K562 (cell line): ENCODE measurements around the gene PRRC2A. TPM values are rescaled to one million over a fixed set of nuclear protein-coding genes. Genes with fewer than 3 reads are reported as not detected.

Experiments used
- BACH1 ChIP-seq: fragments of 200-800 bp; sonication (Bioruptor generic); IDR thresholded peaks from 2 replicates; pipeline ENCODE4 v1.6.1; 2016; ENCODE audit warnings: missing genetic modification characterization, missing compliant biosample characterization
- CREB3L1 ChIP-seq: fragments of 450-650 bp; IDR thresholded peaks from 2 replicates; pipeline ENCODE4 v1.6.1; 2014; ENCODE audit warnings: low read depth, mild to moderate bottlenecking, moderate library complexity, borderline replicate concordance
- CREM ChIP-seq: IDR thresholded peaks from 2 replicates; pipeline ENCODE4 v1.6.1; 2014; ENCODE audit warnings: antibody characterized with exemption, low read depth
- EP300 ChIP-seq: IDR thresholded peaks from 2 replicates; pipeline ENCODE4 v1.6.1; 2012; ENCODE audit warnings: low read length, improper control_type of control experiment
- HDAC8 ChIP-seq: fragments of 450-650 bp; IDR thresholded peaks from 2 replicates; pipeline ENCODE4 v1.6.1; 2016; ENCODE audit warnings: mild to moderate bottlenecking, missing genetic modification characterization, moderate library complexity, missing compliant biosample characterization
- HIVEP1 ChIP-seq: fragments of 250-450 bp; sonication (Bioruptor Pico); IDR thresholded peaks from 2 replicates; pipeline ENCODE4 v1.4.0; 2020; ENCODE audit warnings: mild to moderate bottlenecking
- NR1H2 ChIP-seq: sonication (generic); formaldehyde crosslinking; IDR thresholded peaks from 2 replicates; pipeline ENCODE4 v1.4.0; 2020; ENCODE audit warnings: mild to moderate bottlenecking, missing genetic modification reagents
- TCFL5 ChIP-seq: fragments of 250-450 bp; sonication (Bioruptor Pico); conservative IDR thresholded peaks from 2 replicates; pipeline ENCODE4 v1.6.1; 2021; ENCODE audit warnings: mild to moderate bottlenecking, moderate library complexity, matching md5 sums
- ZBTB33 ChIP-seq: sonication (generic); formaldehyde crosslinking; IDR thresholded peaks from 2 replicates; pipeline ENCODE4 v1.8.1; 2023; ENCODE audit warnings: mild to moderate bottlenecking, missing genetic modification reagents
- ZBTB9 ChIP-seq: fragments of 450-650 bp; formaldehyde crosslinking; IDR thresholded peaks from 2 replicates; pipeline ENCODE4 v1.4.0; 2020; ENCODE audit warnings: mild to moderate bottlenecking, moderate library complexity
- ZNF143 ChIP-seq: sonication (generic); formaldehyde crosslinking; IDR thresholded peaks from 2 replicates; pipeline ENCODE4 v1.9.0; 2022; ENCODE audit warnings: mild to moderate bottlenecking, missing genetic modification reagents
- ZNF165 ChIP-seq: fragments of 250-450 bp; sonication (Bioruptor Pico); IDR thresholded peaks from 2 replicates; pipeline ENCODE4 v1.4.0; 2020; ENCODE audit warnings: borderline replicate concordance
- ZNF408 ChIP-seq: fragments of 250-450 bp; sonication (Bioruptor Pico); IDR thresholded peaks from 2 replicates; pipeline ENCODE4 v1.4.0; 2020; ENCODE audit warnings: low read depth, mild to moderate bottlenecking, moderate library complexity
- ZNF584 ChIP-seq: fragments of 200-800 bp; sonication (Bioruptor generic); IDR thresholded peaks from 2 replicates; pipeline ENCODE4 v1.6.1; 2016; ENCODE audit warnings: low read depth, mild to moderate bottlenecking, missing genetic modification characterization, missing compliant biosample characterization
- ZNF77 ChIP-seq: fragments of 250-450 bp; sonication (Bioruptor Pico); IDR thresholded peaks from 2 replicates; pipeline ENCODE4 v1.5.0; 2020
- polyA plus RNA-seq, 8 experiments: library from polyadenylated mRNA; depleted of rRNA in 4 of 8; stranded (reverse) in 5 of 8; unstranded in 3 of 8; fragments of >200 nt; fragmentation: Nextera tagmentation in 2 of 8; fragmentation: Illumina TruSeq in 1 of 8; extraction: Ambion mirVana in 2 of 8; extraction: Trizol in 1 of 8; gene quantifications; 2 replicates each; pipeline versions ENCODE4 v1.2.1 to v1.2.3, GENCODE V29; 2011 to 2014; ENCODE audit warnings: inconsistent platforms in 1 of 8, missing spikeins in 1 of 8
- total RNA-seq, 7 experiments: library from RNA; depleted of rRNA in 6 of 7; stranded (reverse); fragments of >200 nt in 6 of 7; fragmentation: Illumina TruSeq in 2 of 7; extraction: Trizol in 2 of 7; gene quantifications; 2 replicates each; pipeline versions ENCODE4 v1.2.1 to v1.2.3, GENCODE V29; 2011 to 2021; ENCODE audit warnings: low replicate concordance in 1 of 7
- TF ChIP-seq, protein P1 (sequence below): fragments of 250-450 bp; sonication (Bioruptor Pico); IDR thresholded peaks from 2 replicates; pipeline ENCODE4 v1.5.0; 2021
- TF ChIP-seq, protein P2 (sequence below): fragments of 250-450 bp; sonication (Bioruptor Pico); IDR thresholded peaks from 2 replicates; pipeline ENCODE4 v1.8.0; 2021; ENCODE audit warnings: mild to moderate bottlenecking, moderate library complexity
- TF ChIP-seq, protein P3 (sequence below): fragments of 450-650 bp; conservative IDR thresholded peaks from 2 replicates; pipeline ENCODE4 v1.6.1; 2016; ENCODE audit warnings: missing genetic modification characterization, low read depth, mild to moderate bottlenecking, control low read depth, missing compliant biosample characterization

The PRRC2A gene
- total and polyA plus RNA-seq, 9 of the 15 experiments (the other 6 are each of a cell fraction or from before 2014, with no cell fraction given) = 1.0 to 332 (median 63.0) TPM

DNA sequence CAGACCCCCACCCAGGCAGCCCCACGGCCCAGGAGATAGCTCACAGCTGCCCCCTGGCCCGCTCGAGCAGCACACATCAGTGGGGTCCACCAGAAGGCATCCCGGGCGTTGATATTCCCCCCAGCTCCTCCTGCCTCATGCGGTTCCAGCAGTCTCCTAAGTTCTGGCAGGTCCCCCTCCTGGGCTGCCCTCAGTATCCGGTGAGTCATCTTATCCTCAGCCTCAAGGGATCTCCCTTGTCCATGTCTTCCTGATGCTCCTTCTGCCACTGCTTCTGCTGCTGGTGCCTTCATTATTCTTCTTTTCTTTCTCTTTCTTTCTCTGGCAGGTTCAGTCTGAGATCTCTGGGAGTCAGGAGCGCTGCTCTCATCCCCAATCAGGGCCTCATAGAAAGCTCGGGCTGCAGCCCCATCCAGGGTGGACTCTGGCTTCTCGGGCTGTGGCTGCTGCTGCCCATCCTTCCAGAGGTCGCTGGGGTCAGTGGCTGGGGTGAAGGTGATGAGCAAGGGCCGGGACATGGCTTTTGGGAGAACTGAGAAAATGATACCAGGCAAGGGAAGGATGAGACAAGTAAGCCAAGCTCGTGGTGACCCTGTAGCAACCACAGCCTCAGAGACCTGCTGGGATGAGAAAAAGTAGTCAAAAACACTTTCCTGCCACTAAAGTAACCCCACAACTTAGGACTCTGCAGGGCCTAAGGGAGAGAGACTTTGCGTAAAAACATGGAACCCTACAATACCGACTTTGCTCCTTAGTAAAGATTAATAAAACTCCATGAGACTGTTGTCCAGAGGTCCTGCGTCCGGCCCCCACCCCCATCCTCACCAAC, 43.7 kb downstream of the PRRC2A start (continued):
- TF ChIP-seq CREB3L1 = no peak
- TF ChIP-seq, protein P1, sequence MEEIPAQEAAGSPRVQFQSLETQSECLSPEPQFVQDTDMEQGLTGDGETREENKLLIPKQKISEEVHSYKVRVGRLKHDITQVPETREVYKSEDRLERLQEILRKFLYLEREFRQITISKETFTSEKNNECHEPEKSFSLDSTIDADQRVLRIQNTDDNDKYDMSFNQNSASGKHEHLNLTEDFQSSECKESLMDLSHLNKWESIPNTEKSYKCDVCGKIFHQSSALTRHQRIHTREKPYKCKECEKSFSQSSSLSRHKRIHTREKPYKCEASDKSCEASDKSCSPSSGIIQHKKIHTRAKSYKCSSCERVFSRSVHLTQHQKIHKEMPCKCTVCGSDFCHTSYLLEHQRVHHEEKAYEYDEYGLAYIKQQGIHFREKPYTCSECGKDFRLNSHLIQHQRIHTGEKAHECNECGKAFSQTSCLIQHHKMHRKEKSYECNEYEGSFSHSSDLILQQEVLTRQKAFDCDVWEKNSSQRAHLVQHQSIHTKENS (CRISPR knock-in tag) = no peak
- no peak for TF ChIP-seq TCFL5 (CRISPR knock-in tag)
- TF ChIP-seq, protein P2, sequence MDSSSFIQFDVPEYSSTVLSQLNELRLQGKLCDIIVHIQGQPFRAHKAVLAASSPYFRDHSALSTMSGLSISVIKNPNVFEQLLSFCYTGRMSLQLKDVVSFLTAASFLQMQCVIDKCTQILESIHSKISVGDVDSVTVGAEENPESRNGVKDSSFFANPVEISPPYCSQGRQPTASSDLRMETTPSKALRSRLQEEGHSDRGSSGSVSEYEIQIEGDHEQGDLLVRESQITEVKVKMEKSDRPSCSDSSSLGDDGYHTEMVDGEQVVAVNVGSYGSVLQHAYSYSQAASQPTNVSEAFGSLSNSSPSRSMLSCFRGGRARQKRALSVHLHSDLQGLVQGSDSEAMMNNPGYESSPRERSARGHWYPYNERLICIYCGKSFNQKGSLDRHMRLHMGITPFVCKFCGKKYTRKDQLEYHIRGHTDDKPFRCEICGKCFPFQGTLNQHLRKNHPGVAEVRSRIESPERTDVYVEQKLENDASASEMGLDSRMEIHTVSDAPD (CRISPR knock-in tag) = no peak
- 0 out of 2 replicates have a peak, but pooled peaks have one; percentile 85 for TF ChIP-seq ZNF165
- no peak for TF ChIP-seq CREM
- no peak for TF ChIP-seq ZNF584
- TF ChIP-seq HDAC8 (tag) = no peak
- TF ChIP-seq ZNF143 (CRISPR knock-in tag) = no peak
- TF ChIP-seq, protein P3, sequence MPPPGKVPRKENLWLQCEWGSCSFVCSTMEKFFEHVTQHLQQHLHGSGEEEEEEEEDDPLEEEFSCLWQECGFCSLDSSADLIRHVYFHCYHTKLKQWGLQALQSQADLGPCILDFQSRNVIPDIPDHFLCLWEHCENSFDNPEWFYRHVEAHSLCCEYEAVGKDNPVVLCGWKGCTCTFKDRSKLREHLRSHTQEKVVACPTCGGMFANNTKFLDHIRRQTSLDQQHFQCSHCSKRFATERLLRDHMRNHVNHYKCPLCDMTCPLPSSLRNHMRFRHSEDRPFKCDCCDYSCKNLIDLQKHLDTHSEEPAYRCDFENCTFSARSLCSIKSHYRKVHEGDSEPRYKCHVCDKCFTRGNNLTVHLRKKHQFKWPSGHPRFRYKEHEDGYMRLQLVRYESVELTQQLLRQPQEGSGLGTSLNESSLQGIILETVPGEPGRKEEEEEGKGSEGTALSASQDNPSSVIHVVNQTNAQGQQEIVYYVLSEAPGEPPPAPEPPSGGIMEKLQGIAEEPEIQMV (tag) = no peak
- 0 out of 2 replicates have a peak, but pooled peaks have one; percentile 4 for TF ChIP-seq ZNF408 (CRISPR knock-in tag)
- no peak for TF ChIP-seq ZNF77 (CRISPR knock-in tag)
- no peak for TF ChIP-seq ZBTB33 (CRISPR knock-in tag)
- no peak for TF ChIP-seq BACH1 (tag)
- TF ChIP-seq HIVEP1 (CRISPR knock-in tag) = no peak; the same call in 1 of the 2 replicates
- TF ChIP-seq EP300 = peak; percentile 58; the same call in 1 of the 2 replicates
- peak; percentile 55; the same call in 1 of the 2 replicates for TF ChIP-seq ZBTB9 (CRISPR knock-in tag)
- TF ChIP-seq NR1H2 (CRISPR knock-in tag) = no peak; the same call in 1 of the 2 replicates
